Psoas muscle (tissue), 8 donors: ENCODE data around the gene CNOT11. TPM values are rescaled to one million over a fixed set of nuclear protein-coding genes. Genes with fewer than 3 reads are reported as not detected.
"Not testable (repeated sequence)": the region's sequence is repeated elsewhere in the genome, so short reads cannot be mapped to it uniquely, and the experiment has no call there.

Experiments
- ATAC-seq, 4 donors: fragments of 200-7000 bp; cut with Tn5 transposase; one replicate each; pipeline ENCODE4 v1.9.1; 2020; ENCODE audit warnings: moderate library complexity in 3 of 4, mild to moderate bottlenecking in 2 of 4
- DNase-seq, 2 donors: peaks; one replicate each; pipeline ENCODE4 v3.0.0-alpha.2; 2020
- H3K27ac ChIP-seq: fragments of 200-600 bp; one replicate; pipeline ENCODE4 v1.8.0; 2022
- H3K27me3 ChIP-seq, 3 donors: fragments of 200-600 bp in 1 of 3; one replicate each; pipeline versions ENCODE4 v1.6.1 to v1.8.0; 2013 to 2022; ENCODE audit warnings: low read length in 2 of 3, mild to moderate bottlenecking in 2 of 3, moderate library complexity in 1 of 3; ENCODE audit not compliant: insufficient read depth in 3 of 3
- H3K36me3 ChIP-seq, 2 donors: fragments of 200-600 bp in 1 of 2; one replicate each; pipeline versions ENCODE4 v1.6.1 to v1.8.0; 2013 to 2022; ENCODE audit warnings: low read depth in 1 of 2, mild to moderate bottlenecking in 1 of 2, moderate library complexity in 1 of 2; ENCODE audit not compliant: insufficient read depth in 1 of 2
- H3K4me1 ChIP-seq: fragments of 200-600 bp; one replicate; pipeline ENCODE4 v1.8.0; 2022
- H3K4me3 ChIP-seq: fragments of 200-600 bp; one replicate; pipeline ENCODE4 v1.8.0; 2022; ENCODE audit warnings: mild to moderate bottlenecking
- H3K9me3 ChIP-seq: fragments of 200-600 bp; one replicate; pipeline ENCODE4 v1.8.0; 2022
- WGBS, 3 donors: extraction: QIAGEN DNeasy Blood & Tissue Kit; methylation state at CpG; one replicate each; pipeline versions ENCODE4 v1.1.6 to v1.1.7; 2013; 5-methylcytosine and 5-hydroxymethylcytosine counted together
- intact Hi-C, 2 donors: fragments of 100-400 bp; cut with DNase I; formaldehyde crosslinking; loops; one replicate each; pipeline versions ENCODE4 v1.11.0 to v1.14.2; 2022
- polyA plus RNA-seq, 3 donors: library from polyadenylated mRNA; stranded (reverse); fragments of 200-250 nt; gene quantifications; one replicate each; pipeline ENCODE4 v1.2.3, GENCODE V29; 2013
- total RNA-seq, 4 donors: library from RNA; stranded (reverse); fragmentation: NEBNext Ultra II Directional in 2 of 4; extraction: Animal tissue kit (Norgen Biotek cat#: 25700) in 2 of 4; gene quantifications; one replicate each; pipeline versions ENCODE4 v1.2.1 to v1.2.4, GENCODE V29; 2021 to 2023
- TF ChIP-seq, protein P1 (sequence below): fragments of 200-600 bp; IDR thresholded peaks from one replicate; pipeline ENCODE4 v1.8.0; 2022; ENCODE audit warnings: antibody characterized with exemption
- donor health status: healthy with polysubstance abuse.
- donor health status: DM: no; HTN: no; CAD: no; lungs with moderate emphysema.
- donor health status: Bipolar disorder and iron deficiency.
- donor health status: healthy.
- donor health status: DM: yes; HTN: yes; CAD: no.
- donor health status: DM: no; HTN: no; CAD: no.
- donor health status: DM: no; HTN: no; CAD: no.
- donor health status: DM: yes; HTN: yes; CAD: no.

Gene CNOT11
- total and polyA plus RNA-seq, 7 donors: 17.1 to 42.1 (median 30.0) TPM

DNA sequence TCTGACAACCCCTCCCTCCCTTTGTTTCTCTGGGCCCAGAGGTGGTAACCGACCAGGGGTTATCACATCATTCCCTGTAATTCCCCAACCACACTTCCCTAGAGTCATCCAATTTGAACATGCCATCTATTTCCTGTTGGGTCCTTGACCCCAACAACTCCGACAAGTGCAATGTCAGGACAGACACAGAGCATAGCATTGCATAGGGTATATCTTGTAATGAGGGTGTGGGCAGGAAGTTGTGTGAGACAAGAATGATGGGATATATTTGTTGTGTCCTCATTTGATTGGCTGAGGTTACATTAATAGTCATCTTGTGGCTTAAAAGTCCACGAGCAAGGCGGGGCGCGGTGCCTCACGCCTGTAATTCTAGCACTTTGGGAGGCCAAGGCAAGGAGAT, 33.4 kb upstream of the CNOT11 start:
- WGBS, 3 donors: 78 to 90% (median 85%) methylated on average over 7 of the region's 7 CpGs
- no peak overlapping the region for H3K27ac ChIP-seq
- H3K36me3 ChIP-seq: no peaks in the 10 kb centered on the region
- no peaks in the 10 kb centered on the region for H3K4me1 ChIP-seq
- no peak overlapping the region for H3K4me3 ChIP-seq
- no peaks in the 10 kb centered on the region for H3K9me3 ChIP-seq
- ATAC-seq (no peak), DNase-seq (no peak)
- no peaks in the 10 kb centered on the region for H3K27me3 ChIP-seq
- intact Hi-C loops: no loop called here
- TF ChIP-seq, protein P1, sequence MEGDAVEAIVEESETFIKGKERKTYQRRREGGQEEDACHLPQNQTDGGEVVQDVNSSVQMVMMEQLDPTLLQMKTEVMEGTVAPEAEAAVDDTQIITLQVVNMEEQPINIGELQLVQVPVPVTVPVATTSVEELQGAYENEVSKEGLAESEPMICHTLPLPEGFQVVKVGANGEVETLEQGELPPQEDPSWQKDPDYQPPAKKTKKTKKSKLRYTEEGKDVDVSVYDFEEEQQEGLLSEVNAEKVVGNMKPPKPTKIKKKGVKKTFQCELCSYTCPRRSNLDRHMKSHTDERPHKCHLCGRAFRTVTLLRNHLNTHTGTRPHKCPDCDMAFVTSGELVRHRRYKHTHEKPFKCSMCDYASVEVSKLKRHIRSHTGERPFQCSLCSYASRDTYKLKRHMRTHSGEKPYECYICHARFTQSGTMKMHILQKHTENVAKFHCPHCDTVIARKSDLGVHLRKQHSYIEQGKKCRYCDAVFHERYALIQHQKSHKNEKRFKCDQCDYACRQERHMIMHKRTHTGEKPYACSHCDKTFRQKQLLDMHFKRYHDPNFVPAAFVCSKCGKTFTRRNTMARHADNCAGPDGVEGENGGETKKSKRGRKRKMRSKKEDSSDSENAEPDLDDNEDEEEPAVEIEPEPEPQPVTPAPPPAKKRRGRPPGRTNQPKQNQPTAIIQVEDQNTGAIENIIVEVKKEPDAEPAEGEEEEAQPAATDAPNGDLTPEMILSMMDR: no peak

DNA sequence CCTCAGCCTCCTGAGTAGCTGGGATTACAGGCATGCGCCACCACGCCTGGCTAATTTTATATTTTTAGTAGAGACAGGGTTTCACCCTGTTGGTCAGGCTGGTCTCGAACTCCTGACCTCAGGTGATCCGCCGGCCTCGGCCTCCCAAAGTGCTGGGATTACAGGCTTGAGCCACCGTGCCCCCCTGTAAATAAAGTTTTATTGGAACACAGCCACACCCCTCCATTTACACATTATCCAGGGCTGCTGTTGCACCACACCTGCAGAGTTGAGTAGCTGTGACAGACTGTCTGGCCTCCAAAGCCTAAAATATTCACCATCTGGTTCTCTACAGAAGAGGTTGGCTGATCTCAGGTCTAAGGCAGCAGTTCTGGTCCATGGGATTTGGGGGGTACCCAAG, 32.6 kb upstream of the CNOT11 start:
- H3K4me1 ChIP-seq, H3K27me3 ChIP-seq, ATAC-seq, H3K36me3 ChIP-seq, H3K27ac ChIP-seq, H3K4me3 ChIP-seq, DNase-seq, H3K9me3 ChIP-seq, intact Hi-C loops: not testable (repeated sequence)
- WGBS, 3 donors: 87 to 93% (median 88%) methylated on average over 7 of the region's 7 CpGs

DNA sequence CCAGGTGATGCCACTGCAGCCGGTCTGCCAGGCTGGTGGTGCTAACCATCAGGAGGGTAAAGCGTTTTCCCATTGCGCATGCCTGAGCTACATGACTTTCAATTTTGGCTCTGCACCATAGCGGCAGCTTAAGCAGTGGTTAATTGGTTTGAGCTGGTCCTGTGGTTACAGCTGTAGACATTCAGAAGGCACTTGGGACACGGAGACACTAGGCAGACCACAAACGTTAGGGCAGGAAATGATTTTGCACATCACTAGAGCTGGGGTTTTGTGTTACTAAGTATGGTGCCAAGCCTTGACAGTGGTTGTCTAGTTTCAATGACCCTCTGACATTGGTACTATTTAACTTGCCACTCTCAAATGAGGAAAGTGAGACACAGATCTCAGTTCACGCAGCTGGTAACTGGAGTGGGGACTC, 28.9 kb upstream of the CNOT11 start:
- no peaks in the 10 kb centered on the region for H3K9me3 ChIP-seq
- intact Hi-C loops: no loop called here
- TF ChIP-seq, protein P1: no peak
- H3K27ac ChIP-seq: no peak overlapping the region
- DNase-seq: no peak
- H3K27me3 ChIP-seq: no peaks in the 10 kb centered on the region
- 50 to 62% (median 57%) methylated on average over 7 of the region's 7 CpGs for WGBS, 3 donors
- ATAC-seq: peak in 2 of 4 donors; percentile 62 to 67
- H3K36me3 ChIP-seq: no peaks in the 10 kb centered on the region
- no peaks in the 10 kb centered on the region for H3K4me1 ChIP-seq
- no peak overlapping the region for H3K4me3 ChIP-seq

GRCh38 chr2:101230541-101231001, 22.1 kb upstream of the CNOT11 start:
- no peak overlapping the region for H3K27ac ChIP-seq
- intact Hi-C loops: no loop called here

DNA sequence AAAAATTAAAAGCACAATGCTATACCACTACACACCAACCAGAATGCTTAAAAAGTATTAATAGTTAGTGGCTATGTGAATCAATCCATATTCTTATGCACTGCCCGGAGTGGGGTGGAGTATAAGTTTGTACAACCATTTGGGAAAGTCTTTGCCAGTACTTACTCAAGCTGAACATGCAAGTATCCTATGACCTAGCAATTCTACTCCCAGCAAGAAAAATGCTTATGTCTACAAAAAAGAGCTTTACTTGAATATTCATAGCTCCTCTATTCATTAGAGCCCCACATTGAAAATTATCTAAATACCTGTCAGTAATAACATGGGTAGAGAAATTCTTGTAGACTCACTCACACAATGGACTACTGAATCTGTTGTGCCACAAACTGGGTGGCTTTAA, 21.4 kb upstream of the CNOT11 start:
- no peak overlapping the region for H3K27ac ChIP-seq
- H3K4me3 ChIP-seq: no peak overlapping the region
- intact Hi-C loops: no loop called here
- WGBS, 3 donors: 92 to 97% (median 96%) methylated on average over 1 of the region's 1 CpG
- no peaks in the 10 kb centered on the region for H3K27me3 ChIP-seq
- TF ChIP-seq, protein P1: no peak
- H3K9me3 ChIP-seq: no peaks in the 10 kb centered on the region
- DNase-seq: no peak
- no peak for ATAC-seq
- H3K36me3 ChIP-seq: no peaks in the 10 kb centered on the region
- H3K4me1 ChIP-seq: no peaks in the 10 kb centered on the region

More at GRCh38 chr2:101230541-101231001, 22.1 kb upstream of the CNOT11 start:
- Histone ChIP-seq H3K4me3 (no peak overlapping the region), H3K36me3 (no peaks in the 10 kb centered on the region), H3K4me1 (no peaks in the 10 kb centered on the region), H3K9me3 (no peaks in the 10 kb centered on the region), H3K27me3 (no peaks in the 10 kb centered on the region)
- TF ChIP-seq, protein P1: no peak
- DNase-seq: no peak
- no peak for ATAC-seq
- WGBS, 3 donors: 61 to 85% (median 74%) methylated on average over 2 of the region's 2 CpGs
